22Rv1 (cell line): ENCODE measurements around the gene HAND1.

Experiments
- CTCF ChIP-seq: fragments of 450-650 bp; IDR thresholded peaks from 2 replicates; pipeline ENCODE4 v1.5.1; 2017; ENCODE audit warnings: mild to moderate bottlenecking
- ZFX ChIP-seq: fragments of 450-650 bp; IDR thresholded peaks from 2 replicates; pipeline ENCODE4 v1.6.1; 2017; ENCODE audit warnings: antibody characterized with exemption, borderline replicate concordance

GRCh38 chr5:154478752-154479159 is 729 bp upstream of the HAND1 start:
- TF ChIP-seq CTCF: no peak
- no peak for TF ChIP-seq ZFX
